ENCODE data around the gene MAGEA9B.
"Not testable (repeated sequence)": the region's sequence is repeated elsewhere in the genome, so short reads cannot be mapped to it uniquely, and the experiment has no call there.

Gene MAGEA9B, protein sequence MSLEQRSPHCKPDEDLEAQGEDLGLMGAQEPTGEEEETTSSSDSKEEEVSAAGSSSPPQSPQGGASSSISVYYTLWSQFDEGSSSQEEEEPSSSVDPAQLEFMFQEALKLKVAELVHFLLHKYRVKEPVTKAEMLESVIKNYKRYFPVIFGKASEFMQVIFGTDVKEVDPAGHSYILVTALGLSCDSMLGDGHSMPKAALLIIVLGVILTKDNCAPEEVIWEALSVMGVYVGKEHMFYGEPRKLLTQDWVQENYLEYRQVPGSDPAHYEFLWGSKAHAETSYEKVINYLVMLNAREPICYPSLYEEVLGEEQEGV

DNA sequence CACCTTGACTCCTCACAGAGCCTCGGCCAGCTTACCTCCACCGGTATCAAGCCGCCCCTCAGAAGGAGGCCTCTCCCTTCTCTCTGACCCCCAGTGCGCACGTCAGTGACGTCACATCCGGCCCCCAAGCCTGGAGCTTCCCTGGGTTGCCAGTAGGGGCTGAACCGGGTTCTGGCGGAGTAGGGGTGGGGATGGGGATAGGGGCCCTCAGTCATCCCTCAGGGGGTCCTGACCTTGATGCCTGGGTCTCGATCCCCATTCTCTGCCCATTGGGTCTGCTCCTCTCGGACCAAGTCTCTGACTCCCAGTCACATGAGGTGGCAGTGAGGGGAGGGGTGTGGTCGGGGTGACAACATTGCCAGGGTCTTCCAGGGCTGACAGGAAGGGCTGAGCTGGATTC lies at the start of gene MAGEA9B:
TSS of gene MAGEA9B (minus strand) at position 101 of the 400 bp plus-strand sequence. CDS start 4,280 bp downstream, outside the sequence.
- not testable (repeated sequence) for DNase-seq

DNA sequence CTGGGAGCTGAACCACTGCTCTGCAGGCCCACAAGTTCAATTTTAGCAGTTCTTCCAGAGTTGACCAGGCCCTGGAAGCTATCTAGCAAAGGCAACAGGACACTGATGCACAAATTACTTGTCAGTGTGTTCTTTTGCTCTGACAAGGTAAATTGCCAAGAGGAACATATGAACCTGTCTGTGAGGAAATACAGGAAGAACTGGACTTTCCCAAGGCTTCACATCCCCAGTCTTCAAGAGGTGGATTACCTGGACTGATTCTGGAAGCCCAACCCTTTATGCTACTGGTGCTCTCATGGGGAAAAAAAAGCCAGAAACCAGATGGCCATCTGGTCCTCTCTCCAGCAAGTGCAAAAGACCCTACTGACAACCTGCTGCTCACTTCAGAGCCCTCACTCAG lies 46.3 kb upstream of the MAGEA9B start:
- no peak for DNase-seq

DNA sequence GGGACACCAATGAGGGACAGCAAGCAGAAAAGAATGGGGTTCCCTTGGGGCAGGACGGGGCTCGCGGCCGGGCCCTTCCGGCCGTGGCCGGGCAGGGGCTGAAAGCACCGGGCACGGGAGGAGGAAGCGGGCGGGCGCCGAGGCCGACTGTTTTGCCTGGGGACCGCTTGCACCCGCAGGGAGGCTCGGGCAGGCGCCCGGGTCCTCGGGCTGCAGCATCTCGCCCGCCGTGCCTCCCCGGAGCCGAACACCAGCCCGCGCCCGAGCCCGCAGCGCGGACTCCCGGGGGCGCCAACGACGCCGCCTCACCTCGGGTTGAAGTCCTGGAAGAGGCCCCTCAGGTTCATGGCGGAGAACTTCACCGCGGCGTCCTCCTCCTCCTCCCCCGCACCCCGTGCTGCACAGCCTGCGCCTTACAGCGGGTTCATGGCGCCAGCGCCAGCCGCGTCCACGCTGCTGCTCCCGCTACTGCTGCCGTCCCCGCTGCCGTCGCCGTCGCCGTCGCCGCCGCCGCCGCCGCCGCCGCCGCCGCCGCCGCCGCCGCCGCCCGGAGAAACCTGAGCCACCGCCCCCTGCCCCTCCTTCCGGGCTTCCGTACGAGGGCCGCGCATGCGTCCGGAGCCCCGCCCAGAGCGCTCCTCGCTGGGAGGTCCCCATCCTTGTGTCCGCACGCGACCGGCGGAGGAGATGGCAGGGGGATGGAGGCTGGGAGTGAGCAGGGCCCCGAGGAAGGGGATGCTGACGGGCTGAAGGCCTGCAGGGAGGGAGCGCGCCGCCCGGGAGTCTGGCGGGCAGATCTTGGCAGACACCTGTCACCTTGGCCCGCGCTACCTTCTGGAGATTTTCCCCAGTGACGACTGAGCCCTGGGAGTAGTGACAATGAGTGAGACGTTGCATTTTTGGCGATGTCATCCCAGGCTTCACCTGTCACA lies 44.2 kb upstream of the MAGEA9B start, which contains the start of gene TMEM185A:
TSS of gene TMEM185A (minus strand) at position 559 of the 932 bp plus-strand sequence. CDS start at position 347, 212 bp downstream.
- DNase-seq, result peak; percentile 78

DNA sequence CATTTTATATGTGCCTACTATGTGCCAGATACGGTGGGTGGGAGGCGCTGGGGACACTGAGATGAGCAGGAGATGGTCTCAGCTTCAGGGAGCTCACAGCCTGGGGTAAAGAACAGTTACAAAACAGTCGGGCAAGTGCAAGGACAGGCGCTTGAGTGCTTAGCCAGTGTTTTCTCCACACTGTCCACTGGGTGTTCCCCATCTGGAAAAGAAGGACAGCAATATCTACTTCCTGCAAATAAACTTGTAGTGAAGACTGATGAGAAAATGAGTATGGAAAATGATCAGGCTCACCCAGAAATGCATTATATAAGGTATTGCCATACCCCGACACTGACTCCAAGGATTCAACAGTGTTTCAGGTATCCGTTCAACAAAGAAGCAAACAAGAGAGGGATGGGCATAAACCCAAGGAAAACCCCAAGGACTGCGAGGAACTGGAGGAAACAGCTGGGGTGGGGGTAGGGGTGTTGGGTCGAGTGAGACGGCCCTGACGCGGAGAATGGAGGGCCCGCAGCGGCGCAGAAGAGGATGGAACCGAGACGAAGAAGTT lies 43.5 kb upstream of the MAGEA9B start:
- DNase-seq, result no peak

DNA sequence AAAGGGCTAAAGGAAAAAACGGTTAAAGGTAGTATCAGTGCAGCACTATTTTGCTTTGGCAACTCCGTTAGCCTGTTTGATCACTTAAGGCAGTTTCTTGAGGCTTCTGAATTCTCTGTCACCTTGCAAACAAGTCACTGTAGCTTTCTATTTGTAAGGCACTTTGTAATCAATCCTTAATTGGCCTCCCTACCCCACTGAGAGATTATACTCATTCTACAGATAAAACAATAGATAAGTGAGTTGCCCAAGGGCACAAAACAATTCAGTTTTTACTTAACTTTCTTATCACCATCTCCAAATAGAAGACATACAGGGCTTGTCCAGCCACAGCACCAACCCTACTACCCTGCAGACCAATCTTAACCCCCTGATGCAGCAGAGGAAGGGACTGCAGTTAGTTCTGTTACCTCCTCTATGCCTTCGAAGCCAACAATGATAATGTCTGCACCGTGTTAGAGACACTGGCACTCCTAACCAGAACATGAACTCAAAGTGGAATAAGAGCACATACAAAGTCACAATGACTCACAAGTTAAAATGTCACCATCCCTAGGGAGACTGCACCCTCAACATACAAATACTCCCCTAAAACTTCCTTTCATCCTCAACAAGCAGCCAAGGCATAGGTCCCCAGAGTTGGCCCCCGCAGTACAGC lies 42.6 kb upstream of the MAGEA9B start:
- no peak for DNase-seq

DNA sequence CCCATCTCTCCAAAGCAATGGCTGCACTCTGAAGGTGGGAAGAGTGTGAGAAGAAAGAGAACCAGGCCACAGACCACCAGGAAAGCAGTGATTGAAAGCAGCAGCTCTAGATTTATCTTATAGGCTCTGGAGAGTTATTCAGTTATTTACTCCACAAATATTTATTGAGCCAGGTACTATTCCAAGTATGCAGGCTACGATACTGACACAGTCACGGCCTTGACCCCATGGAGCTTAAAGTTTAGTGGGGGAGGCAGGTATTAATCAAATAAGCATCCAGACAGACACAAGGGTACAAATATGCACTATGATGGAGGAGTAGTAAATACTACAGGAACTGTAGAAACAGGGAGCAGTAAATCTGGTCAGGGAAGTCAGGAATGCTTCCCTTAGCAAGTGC lies 41.5 kb upstream of the MAGEA9B start:
- DNase-seq, result no peak

DNA sequence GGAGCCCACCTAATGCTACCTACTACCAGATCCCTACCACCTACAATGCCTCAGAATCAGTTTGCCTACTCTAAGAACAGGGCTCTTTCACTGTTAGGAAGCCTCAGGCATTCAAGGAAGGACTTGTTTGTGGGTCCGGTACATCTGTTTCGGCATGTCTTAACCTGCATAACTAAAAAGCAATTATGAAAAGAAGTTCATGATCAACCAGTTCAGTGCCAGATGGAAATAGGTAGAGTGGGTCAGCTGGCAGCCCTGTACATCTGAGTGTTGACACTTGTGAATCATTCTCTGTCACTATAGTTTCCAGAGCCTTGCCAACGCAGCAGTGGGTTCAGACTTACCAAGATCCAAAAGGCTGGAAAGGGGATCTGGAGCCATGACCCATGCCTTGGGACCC lies 41.0 kb upstream of the MAGEA9B start:
- DNase-seq, result no peak

DNA sequence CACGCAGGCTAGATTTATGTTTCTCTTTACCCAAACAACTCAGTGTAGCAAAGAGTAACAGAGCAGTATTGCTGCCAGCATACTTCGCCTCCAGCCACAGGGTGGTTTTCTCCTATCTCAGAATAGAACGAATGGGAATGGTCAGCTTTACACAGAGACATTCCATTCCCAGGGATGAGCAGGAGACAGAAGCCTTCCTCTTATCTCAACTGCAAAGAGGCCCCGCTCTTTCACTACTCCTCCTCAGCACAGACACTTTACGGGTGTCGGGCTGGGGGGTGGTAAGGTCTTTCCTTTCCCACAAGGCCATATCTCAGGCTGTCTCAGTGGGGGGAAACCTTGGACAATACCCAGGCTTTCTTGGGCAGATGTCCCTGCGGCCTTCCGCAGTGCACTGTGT lies 39.6 kb upstream of the MAGEA9B start:
- DNase-seq, result not testable (repeated sequence)

DNA sequence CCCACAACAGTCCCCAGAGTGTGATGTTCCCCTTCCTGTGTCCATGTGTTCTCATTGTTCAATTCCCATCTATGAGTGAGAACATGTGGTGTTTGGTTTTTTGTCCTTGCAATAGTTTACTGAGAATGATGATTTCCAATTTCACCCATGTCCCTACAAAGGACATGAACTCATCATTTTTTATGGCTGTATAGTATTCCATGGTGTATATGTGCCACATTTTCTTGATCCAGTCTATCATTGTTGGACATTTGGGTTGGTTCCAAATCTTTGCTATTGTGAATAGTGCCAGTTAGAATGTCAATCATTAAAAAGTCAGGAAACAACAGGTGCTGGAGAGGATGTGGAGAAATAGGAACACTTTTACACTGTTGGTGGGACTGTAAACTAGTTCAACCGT lies 32.4 kb upstream of the MAGEA9B start:
- not testable (repeated sequence) for DNase-seq

DNA sequence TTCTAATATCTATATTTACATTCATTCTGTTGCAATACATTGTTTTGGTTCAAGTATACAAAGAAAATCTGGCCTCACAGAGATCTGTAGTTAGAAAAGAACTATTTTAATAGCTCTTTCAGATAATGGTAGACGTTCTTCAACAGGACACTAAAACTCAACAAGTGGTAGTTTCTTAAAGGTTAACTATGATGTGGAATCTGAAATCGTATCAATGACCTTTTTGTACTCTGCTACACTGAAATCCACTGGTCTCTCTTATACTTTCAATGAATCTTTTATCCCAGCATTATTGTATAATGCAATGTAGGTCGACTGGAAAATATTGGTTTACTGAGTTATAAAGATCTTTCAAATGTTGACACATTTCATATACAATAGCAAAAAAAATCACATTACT lies 31.6 kb upstream of the MAGEA9B start:
- no peak for DNase-seq

DNA sequence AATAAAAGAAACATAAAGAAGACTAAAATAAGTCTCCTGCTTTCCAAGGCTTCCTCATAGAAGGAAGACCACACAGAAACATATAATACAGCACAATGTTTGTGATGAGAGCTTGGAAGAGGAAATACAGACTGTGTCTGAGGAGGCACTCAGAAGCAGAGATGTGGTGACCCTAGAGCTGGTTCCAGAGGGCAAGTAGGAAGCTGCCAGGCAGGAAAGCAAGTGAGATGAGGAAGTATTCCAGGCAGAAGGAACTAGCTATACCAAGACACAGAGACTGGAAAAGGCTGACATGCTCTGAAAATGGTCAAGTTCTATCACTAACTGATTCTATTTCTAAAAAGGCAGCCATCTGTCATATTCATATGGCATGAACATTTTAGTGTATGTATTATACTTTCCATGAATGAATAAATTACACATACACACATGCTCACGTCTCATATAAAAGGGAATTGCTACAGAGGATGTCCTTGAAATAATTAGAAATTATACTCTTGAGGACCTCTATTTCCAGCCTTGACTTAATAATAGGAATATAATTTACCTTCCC lies 24.4 kb upstream of the MAGEA9B start:
- no peak for DNase-seq

DNA sequence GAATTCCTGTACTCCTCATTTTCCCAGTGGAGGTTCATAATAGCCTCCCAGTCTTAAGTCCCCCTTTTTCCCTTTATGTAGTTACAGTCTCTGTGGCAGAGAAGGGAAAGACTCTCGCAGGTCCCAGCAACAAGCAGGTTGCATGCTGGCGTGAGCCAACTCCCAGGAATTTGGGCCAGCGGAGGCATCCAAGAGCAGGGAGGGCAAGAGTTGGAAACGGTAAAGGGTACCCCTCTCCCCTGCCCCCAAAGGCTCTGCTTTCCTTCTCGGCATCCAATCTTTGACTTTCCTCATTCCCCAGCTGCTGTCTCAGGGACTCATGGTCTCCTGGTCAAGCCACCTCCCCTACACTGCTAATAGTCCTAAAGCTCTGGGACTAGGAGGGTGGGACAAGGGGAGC lies 23.3 kb upstream of the MAGEA9B start:
- DNase-seq, result no peak

DNA sequence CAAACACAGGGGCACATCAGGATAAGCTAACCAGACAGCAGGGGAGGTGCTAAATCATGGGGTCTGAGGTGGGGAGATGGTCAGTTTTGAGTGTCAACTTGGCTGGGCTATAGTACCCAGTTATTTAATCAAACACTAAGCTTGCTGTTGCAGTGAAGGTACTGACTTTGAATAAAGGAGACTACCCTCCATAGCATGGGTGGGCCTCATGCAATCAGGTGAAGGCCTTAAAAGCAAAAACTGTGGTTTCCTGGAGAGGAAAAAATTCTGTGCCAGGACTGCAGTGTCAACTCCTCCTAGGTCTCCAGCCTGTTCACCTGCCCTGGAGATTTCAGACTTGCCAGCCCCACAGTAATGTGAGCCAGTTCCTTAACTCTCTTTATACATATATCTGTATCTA lies 20.4 kb upstream of the MAGEA9B start:
- DNase-seq, result no peak

DNA sequence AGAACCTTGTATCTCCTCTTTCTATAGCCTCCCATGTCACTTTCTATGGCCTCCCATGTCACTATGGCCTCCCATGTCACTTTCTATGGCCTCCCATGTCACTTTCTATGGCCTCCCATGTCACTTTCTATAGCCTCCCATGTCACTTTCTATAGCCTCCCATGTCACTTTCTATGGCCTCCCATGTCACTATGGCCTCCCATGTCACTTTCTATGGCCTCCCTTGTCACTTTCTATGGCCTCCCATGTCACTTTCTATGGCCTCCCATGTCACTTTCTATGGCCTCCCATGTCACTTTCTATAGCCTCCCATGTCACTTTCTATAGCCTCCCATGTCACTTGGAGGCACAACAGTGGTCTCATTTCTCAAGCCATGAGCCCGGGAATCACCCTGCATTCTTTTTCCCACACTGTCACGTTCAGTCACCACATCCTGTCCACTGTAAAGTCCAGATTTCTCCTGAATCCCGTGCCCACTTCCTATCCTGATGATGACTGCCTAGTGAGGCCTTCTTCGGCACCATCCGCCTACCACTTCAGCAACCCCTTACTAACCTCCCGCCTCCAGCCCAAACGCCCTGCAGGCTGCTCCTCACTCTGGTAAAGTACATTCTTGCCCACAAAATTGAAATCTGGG lies 18.1 kb upstream of the MAGEA9B start:
- DNase-seq, result not testable (repeated sequence)

DNA sequence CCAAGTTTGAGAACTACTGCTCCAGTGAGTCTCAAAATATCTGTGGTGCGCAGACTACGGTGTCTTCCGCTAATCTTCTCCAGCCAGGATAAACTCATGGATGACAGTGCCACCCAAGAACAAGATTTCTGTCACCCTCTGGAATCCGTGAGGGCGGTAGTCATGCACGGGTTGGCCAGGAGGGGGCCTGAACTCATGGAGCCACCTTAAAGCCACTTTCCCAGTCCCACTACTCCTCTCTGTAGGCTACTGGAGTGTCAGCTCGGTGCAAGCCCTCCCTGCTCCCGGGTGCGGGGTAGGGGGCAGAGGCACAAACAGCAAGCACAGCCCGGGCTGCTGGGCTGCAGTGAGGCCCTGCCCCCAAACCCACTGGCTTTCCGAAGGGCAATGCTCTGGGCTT lies 11.3 kb upstream of the MAGEA9B start:
- not testable (repeated sequence) for DNase-seq

DNA sequence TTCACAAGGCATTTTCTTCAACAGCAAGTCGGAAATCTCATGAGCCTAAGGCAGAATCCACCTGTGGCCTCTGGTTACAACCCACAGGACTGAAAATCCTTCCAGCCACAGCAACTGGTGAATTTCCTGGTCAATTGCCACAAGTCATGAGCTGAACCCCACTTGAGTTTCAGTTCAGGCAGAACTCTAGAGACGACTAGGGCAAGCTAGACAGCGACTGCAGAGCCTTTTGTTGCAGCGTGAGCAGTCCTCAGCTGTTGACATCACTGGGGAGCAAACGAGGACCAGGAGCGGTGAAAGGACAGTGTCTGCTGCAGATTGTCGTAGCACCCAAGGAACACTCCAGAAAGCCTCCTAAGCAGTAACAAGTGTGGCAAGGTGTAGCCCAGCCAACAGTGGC lies 8.7 kb upstream of the MAGEA9B start:
- DNase-seq, result not testable (repeated sequence)

DNA sequence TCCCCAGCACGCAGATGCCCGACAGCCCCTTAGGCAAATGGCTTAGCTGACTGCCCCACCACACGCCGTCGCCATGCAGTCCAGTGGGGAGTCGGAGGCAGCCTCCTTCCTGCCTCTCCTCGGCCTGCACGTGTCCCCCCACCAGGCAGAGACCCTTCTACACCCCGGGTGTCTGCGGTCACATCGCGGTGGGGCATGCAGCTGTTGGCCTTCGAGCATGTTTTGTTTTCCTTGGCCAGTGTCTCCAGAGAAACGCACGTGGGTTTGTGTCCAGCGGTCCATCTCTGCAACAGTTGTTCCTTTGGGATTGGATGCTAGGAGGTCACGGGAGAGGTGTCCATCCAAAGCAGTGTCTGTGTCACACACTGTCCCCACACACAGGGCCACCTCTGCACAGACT lies 8.0 kb upstream of the MAGEA9B start, which contains the start of gene HSFX2:
TSS of gene HSFX2 (minus strand) at position 101 of the 400 bp plus-strand sequence. CDS start 614 bp downstream, outside the sequence.
- DNase-seq, result not testable (repeated sequence)

DNA sequence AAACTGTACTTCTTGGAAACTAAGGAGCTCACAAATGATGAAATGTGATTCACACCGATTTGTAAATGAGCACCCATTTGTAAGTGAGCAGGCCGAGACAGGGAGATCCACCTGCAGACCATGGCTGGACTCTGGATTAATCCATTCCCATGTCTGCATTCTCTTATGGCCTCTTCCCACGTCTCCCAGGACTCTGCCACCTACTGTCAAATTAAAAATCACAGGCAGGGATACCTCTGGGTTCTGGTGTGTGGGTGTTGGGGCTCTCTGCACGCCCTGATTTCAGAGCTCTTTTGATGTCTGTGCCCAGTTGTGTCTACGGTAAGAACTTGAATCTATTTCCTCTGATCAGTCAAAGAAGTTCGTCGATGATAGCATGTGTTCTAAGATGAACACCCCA lies 3.7 kb upstream of the MAGEA9B start:
- not testable (repeated sequence) for DNase-seq

DNA sequence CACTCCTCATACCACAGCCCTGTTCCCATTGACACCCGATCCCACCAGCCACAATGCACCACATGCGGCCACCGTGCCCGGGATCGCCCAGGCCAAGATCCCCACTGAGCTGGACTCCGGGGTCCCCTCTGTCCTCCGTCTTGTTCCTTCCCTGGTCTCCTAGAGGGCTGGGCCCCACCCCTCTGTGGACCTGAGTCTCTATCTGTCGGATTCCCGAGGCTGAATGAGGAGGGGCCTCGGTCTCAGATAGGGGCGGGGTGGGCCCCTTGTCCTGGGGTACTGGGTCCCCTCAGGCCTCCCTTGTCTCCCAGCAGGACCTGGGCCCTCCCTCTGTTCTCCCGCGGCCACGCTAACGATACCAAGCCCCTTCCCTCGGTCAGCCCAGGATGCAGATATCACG lies 1.6 kb downstream of the MAGEA9B start:
- DNase-seq, result not testable (repeated sequence)

DNA sequence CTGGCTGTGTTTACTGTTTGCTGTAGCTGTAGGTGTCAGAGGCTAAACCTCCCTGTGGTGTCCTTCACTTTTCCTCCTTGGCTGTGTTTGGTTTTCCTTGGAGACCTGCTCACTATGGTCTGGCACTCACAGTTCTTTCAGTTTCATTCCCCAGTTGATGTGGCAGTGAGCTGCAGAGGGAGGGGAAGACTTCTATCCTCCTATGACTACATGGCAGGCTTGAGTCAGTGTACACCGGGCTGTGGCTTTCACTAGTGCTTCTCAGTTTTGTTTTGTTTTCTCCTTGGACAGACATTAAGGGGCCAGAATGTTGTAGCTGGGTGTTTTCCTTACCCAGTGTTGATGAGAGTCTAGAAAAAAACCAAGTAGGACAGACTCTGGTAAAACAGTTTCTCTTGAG lies 13.8 kb downstream of the MAGEA9B start:
- DNase-seq, result not testable (repeated sequence)

DNA sequence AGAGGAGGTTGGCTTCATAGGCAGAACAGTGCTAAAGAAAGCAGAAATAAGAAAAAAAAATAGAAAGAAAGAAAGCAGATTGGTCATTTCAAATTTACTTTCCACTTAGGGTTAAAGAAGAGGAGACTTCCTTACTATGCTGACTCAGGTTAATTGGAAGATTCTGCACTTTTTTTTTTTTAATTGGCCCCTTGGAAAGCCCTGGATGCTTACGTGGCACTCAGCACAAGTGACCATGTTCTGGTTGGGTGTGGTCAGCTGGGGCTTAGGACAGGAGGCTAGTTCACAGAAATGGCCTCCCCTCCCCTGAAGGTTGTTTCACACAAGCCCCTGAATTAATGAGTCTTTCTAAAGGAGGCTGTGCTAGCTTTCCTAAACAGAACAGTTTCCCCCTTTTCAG lies 14.5 kb downstream of the MAGEA9B start:
- no peak for DNase-seq

DNA sequence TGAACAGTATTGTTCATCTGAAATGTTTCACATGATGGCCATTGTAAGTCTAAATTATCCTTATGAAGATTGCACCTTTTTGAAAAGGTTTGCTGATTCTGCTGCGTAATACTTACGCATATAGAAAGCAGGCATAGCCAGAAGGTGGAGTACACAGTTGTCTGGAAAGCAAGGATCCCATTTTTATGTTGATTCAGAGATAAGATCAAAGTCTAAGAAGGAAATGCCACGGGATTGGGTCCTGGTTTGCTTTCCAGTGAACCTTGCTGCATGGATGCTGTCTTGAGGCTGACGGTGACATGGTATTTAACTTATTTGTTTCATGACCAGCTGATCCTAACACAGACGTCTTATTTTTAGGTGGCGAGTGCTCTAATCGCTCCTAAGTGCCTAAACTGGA lies 15.5 kb downstream of the MAGEA9B start:
- DNase-seq, result no peak

Measured in activated CD4-positive, alpha-beta T cell treated with anti-CD3 and anti-CD28 coated beads, Interleukin-2, amount 50 U/mL, for 16 hours (primary cell).